ENCODE results near the gene PAPLN.

- TF ChIP-seq GABPA (IDR thresholded peaks at IDR 0.05; ENCODE audit: low read depth, low read length) (no peak), GABPA (CRISPR knock-in tag; IDR thresholded peaks at IDR 0.05; ENCODE audit: low read depth) (no peak), TAF1 (CRISPR knock-in tag; IDR thresholded peaks at IDR 0.05) (no peak), FOXK2 (IDR thresholded peaks at IDR 0.05) (no peak), CTCF (CRISPR knock-in tag; IDR thresholded peaks at IDR 0.05) (no peak), CHD2 (IDR thresholded peaks at IDR 0.05; ENCODE audit: low read depth, low read length) (no peak), EHMT2 (IDR thresholded peaks at IDR 0.05; ENCODE audit: borderline replicate concordance, low read depth, low read length) (no peak), ZNF780A (CRISPR knock-in tag; IDR thresholded peaks at IDR 0.05) (no peak), EP300 (IDR thresholded peaks at IDR 0.05; ENCODE audit: low read depth in 2 of 2, low read length in 2 of 2) (no peak), EP300 (CRISPR knock-in tag; IDR thresholded peaks at IDR 0.05; ENCODE audit: borderline replicate concordance) (no peak)
Measured at GRCh38 chr14:73235531-73236155, 1.7 kb upstream of the PAPLN start.
